HG03159 (cell line): ENCODE measurements around the gene KLHL6.
A peak's percentile ranks its signal among the peaks of the same experiment; 100 is the strongest.
"Not testable (repeated sequence)": the region's sequence is repeated elsewhere in the genome, so short reads cannot be mapped to it uniquely, and the experiment has no call there.

Source experiments
- ATAC-seq: cut with Tn5 transposase; IDR thresholded peaks from one replicate; pipeline ENCODE4 v1.9.1; 2021; ENCODE audit warnings: mild to moderate bottlenecking, moderate library complexity; ENCODE audit not compliant: unreplicated experiment

The KLHL6 gene

GRCh38 chr3:183455089-183455488, 100.4 kb downstream of the KLHL6 start:
- ATAC-seq: no peak

- no peak for ATAC-seq
These were observed 101.4 kb downstream of the KLHL6 start for GRCh38 chr3:183454064-183454463.

GRCh38 chr3:183449791-183450190, 105.7 kb downstream of the KLHL6 start:
- no peak for ATAC-seq

- no peak for ATAC-seq
These were observed 106.1 kb downstream of the KLHL6 start for GRCh38 chr3:183449391-183449790.

- ATAC-seq: no peak
These were observed 107.0 kb downstream of the KLHL6 start for GRCh38 chr3:183448369-183449128.

DNA sequence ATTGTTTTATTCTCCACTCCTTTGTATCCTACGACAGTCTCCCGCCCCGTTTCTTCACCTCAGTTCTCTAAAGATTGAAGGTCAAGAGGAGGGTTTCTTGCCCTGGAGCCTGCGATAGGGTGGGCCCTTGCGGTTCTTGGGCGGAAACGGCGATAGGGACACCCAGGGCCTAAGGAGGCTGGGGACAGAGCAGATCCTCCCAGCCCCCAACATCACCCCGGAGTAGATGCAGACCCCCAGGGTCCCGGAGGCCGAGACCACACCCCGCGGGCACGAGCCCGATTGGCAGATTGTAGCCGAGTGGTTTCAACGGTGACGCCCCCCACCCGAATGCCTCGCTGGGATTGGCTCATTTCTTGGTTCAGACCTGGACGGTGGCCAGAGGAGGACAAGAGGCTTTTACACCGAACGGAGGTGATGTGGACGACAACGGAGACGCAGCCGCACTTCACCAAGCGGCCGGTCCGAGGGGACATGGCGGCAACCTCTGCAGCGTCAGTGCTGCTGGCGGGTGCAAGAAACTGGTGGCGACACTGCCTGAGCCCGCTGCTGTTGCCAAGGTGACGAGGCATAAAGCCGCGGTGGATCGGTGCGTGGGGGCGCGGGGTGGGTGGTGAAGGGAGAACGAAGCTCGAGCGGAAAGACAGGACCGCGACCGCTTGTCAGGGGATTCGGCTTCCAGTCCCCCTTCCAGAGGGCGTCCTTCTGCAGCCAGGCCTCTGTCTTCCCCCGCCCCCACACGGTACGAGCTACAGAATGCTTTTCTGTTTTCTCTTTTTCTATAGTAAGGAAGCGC, 108.1 kb downstream of the KLHL6 start:
- peak; percentile 77 for ATAC-seq

DNA sequence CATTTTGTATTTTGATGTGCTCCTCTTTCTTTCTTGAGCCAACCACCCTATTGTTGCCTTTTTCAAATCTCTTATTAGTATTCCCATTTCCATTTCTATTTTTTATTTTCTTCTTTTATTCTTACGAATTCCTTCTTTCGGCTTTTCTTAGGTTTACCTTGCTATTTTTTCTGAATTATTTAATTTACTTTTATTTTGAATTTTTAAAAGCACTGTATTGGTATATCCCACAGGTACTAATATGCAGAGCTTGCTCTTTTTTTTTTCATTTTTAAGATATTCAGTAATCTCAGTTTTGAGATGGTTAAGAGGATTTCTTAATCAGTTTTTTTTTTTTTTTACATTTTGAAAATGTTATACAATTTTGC, 108.7 kb downstream of the KLHL6 start:
- ATAC-seq: no peak

DNA sequence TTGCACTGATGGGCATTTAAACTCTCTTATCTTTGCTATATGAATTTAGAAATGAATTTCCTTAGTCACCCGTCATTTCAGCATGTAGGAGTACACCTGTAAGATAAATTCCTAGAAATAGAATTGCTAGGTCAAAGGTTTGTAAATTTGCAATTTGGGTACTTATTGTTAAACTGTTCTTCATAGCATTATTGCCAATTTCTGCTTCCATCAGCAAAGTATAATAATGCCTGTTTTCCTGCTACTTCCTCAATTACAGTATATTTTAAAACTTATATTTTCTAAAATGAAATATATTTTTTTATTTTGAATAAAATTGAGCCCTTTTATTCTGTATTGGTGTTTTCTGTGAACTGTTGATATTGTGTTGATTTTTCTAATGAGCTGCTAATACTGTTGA, 110.8 kb downstream of the KLHL6 start:
- ATAC-seq: no peak

DNA sequence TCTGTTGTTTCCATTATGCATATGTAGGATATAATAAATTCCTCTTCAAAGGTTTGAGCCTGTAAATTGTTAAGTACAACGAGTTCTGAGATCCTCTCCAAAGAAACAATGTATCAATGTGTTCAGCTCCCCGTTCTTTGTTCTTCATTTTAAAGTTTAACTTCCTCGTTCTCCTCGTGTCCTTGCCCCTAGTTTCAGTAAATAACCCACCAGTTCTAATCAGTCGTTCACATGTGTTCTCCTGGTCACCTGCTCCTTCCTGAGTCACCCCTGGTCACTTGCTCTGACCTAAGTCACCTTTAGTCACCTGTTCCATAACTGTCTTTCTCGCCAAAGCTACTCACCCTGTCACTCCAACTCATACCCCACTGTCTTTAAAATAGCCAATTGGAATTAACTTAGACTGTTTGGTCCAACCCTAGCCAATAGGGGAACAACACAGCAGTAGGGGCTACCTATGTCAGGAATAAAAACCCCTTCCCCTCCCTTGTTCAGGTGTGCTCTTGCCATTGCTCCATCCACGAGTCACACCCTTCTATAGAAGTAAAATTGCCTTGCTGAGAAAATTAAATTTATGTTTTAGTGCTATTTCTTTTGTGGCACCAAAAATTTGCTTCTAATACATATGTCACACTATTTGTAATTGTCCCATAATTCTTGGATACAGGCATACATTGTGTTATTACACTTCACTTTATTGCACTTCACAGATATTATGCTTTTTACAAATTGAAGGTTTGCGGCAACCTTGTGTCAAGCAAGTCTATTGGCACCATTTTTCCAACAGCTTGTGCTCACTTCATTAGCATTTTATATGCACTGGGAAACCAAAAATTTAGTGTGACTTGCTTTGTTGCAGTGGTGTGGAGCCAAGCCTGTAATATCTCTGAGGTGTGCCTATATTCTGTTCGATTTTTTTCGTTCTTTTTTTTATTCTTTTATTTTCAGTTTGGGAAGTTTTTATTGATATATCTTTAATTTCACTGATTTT, 111.8 kb downstream of the KLHL6 start:
- no peak for ATAC-seq

DNA sequence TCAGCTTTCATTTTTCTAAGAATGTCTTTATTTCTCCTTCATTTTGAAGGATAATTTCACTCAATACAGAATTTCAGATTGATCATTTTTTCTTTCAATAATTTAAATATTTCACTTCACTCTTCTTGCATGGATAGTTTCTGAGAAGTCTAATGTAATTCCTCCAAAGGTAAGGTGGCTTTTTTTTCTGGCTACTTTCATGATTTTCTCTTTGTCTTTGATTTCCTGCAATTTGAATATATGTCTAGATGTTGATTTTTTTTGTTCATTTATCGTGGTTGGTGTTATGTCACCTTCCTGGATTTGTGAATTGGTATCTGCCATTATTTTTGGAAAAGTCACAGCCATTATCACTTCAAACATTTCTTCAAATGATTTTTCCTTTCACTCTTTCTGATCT, 112.5 kb downstream of the KLHL6 start:
- no peak for ATAC-seq

DNA sequence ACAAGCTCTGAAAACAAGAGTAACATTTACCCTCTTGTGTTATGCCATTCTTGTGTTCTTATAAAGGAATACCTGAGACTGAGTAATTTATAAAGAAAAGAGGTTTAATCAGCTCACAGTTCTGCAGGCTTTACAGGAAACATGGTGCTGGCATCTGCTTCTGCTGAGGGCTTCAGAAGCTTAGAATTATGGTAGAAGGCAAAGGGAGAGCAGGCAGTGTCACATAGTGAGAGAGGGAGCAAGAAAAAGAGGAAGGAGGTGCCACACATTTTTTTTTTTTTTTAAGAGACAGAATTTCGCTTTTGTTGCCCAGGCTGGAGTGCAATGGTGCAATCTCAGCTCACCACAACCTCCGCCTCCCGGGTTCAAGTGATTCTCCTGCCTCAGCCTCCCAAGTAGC, 115.0 kb downstream of the KLHL6 start:
- ATAC-seq: not testable (repeated sequence)

DNA sequence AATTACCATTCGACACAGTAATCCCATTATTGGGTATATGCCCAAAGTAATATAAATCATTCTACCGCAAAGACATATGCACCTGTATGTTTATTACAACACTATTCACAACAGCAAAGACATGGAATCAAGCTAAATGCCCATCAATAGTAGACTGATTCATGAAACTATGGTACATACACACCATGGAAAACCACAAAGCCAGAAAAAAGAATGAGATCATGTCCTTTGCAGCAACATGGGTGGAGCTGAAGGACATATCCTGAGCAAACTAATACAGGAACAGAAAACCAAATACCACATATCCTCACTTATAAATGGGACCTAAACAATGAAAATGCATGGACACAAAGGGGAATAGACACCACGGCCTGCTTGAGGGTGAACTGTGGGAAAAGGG, 116.0 kb downstream of the KLHL6 start:
- no peak for ATAC-seq

GRCh38 chr3:183438735-183439134, 116.8 kb downstream of the KLHL6 start:
- no peak for ATAC-seq

- no peak for ATAC-seq
These were observed 117.6 kb downstream of the KLHL6 start for GRCh38 chr3:183437666-183438564.
